K562 (cell line): ENCODE measurements around the gene MYH7B. TPM values are rescaled to one million over a fixed set of nuclear protein-coding genes. Genes with fewer than 3 reads are reported as not detected.

Source experiments
- C11orf30 ChIP-seq: fragments of 450-650 bp; IDR thresholded peaks from 2 replicates; pipeline ENCODE4 v1.6.1; 2016; ENCODE audit warnings: low read depth, mild to moderate bottlenecking
- EP300 ChIP-seq: IDR thresholded peaks from 2 replicates; pipeline ENCODE4 v1.6.1; 2012; ENCODE audit warnings: low read length, improper control_type of control experiment
- FOXJ3 ChIP-seq: sonication (generic); formaldehyde crosslinking; IDR thresholded peaks from 2 replicates; pipeline ENCODE4 v1.4.0; 2020; ENCODE audit warnings: mild to moderate bottlenecking, missing genetic modification reagents
- GTF2E2 ChIP-seq: fragments of 200-800 bp; sonication (Bioruptor generic); IDR thresholded peaks from 2 replicates; pipeline ENCODE4 v1.6.1; 2016; ENCODE audit warnings: missing genetic modification characterization, missing compliant biosample characterization
- JUN ChIP-seq, 2 experiments: sonication (generic) in 1 of 2; formaldehyde crosslinking in 1 of 2; IDR thresholded peaks; 2 replicates each; pipeline versions ENCODE4 v1.6.1 to v1.8.0; 2012 to 2022; ENCODE audit warnings: borderline replicate concordance in 2 of 2, mild to moderate bottlenecking in 2 of 2, improper control_type of control experiment in 1 of 2, low read depth in 1 of 2, low read length in 1 of 2, missing genetic modification reagents in 1 of 2
- KAT8 ChIP-seq: fragments of 450-650 bp; IDR thresholded peaks from 2 replicates; pipeline ENCODE4 v1.6.1; 2016; ENCODE audit warnings: low read depth, mild to moderate bottlenecking
- MECOM ChIP-seq: fragments of 250-450 bp; sonication (Bioruptor Pico); IDR thresholded peaks from 2 replicates; pipeline ENCODE4 v1.8.0; 2022; ENCODE audit warnings: inconsistent platforms
- MYC ChIP-seq, 2 experiments: fragments of 250-450 bp in 1 of 2; sonication (Bioruptor Pico) in 1 of 2; IDR thresholded peaks; 2 replicates each; pipeline versions ENCODE4 v1.5.1 to v1.6.1; 2012 to 2021; ENCODE audit warnings: low read depth in 2 of 2, borderline replicate concordance in 1 of 2, improper control_type of control experiment in 1 of 2, low read length in 1 of 2, mild to moderate bottlenecking in 1 of 2, moderate library complexity in 1 of 2
- NFRKB ChIP-seq: fragments of 450-650 bp; IDR thresholded peaks from 2 replicates; pipeline ENCODE4 v1.6.1; 2016; ENCODE audit warnings: low read depth
- PTRF ChIP-seq: fragments of 450-650 bp; IDR thresholded peaks from 2 replicates; pipeline ENCODE4 v1.6.1; 2016; ENCODE audit warnings: mild to moderate bottlenecking, missing genetic modification characterization, missing compliant biosample characterization
- RNF2 ChIP-seq: sonication (generic); IDR thresholded peaks from 2 replicates; pipeline ENCODE4 v1.6.1; 2016
- SMARCA5 ChIP-seq: fragments of 450-650 bp; IDR thresholded peaks from 2 replicates; pipeline ENCODE4 v1.6.1; 2016
- TEAD2 ChIP-seq: fragments of 450-650 bp; IDR thresholded peaks from 2 replicates; pipeline ENCODE4 v1.6.1; 2016; ENCODE audit warnings: missing genetic modification characterization, control low read depth, missing compliant biosample characterization
- ZBTB17 ChIP-seq: fragments of 450-650 bp; formaldehyde crosslinking; IDR thresholded peaks from 2 replicates; pipeline ENCODE4 v1.4.0; 2020; ENCODE audit warnings: mild to moderate bottlenecking
- ZBTB7A ChIP-seq: IDR thresholded peaks from 2 replicates; pipeline ENCODE4 v1.6.1; 2011; ENCODE audit warnings: low read depth, mild to moderate bottlenecking, low read length, moderate library complexity, borderline replicate concordance; ENCODE audit not compliant: control insufficient read depth
- ZNF24 ChIP-seq: fragments of 450-650 bp; IDR thresholded peaks from 2 replicates; pipeline ENCODE4 v1.6.1; 2016
- ZNF76 ChIP-seq: fragments of 250-450 bp; sonication (Bioruptor Pico); IDR thresholded peaks from 2 replicates; pipeline ENCODE4 v1.4.0; 2020; ENCODE audit warnings: mild to moderate bottlenecking, moderate library complexity, borderline replicate concordance
- ZNF77 ChIP-seq: fragments of 250-450 bp; sonication (Bioruptor Pico); IDR thresholded peaks from 2 replicates; pipeline ENCODE4 v1.5.0; 2020
- polyA plus RNA-seq, 8 experiments: library from polyadenylated mRNA; depleted of rRNA in 4 of 8; stranded (reverse) in 5 of 8; unstranded in 3 of 8; fragments of >200 nt; fragmentation: Nextera tagmentation in 2 of 8; fragmentation: Illumina TruSeq in 1 of 8; extraction: Ambion mirVana in 2 of 8; extraction: Trizol in 1 of 8; gene quantifications; 2 replicates each; pipeline versions ENCODE4 v1.2.1 to v1.2.3, GENCODE V29; 2011 to 2014; ENCODE audit warnings: inconsistent platforms in 1 of 8, missing spikeins in 1 of 8
- total RNA-seq, 7 experiments: library from RNA; depleted of rRNA in 6 of 7; stranded (reverse); fragments of >200 nt in 6 of 7; fragmentation: Illumina TruSeq in 2 of 7; extraction: Trizol in 2 of 7; gene quantifications; 2 replicates each; pipeline versions ENCODE4 v1.2.1 to v1.2.3, GENCODE V29; 2011 to 2021; ENCODE audit warnings: low replicate concordance in 1 of 7
- TF ChIP-seq, protein P1 (sequence below): conservative IDR thresholded peaks from 2 replicates; pipeline ENCODE4 v1.6.1; 2011; ENCODE audit warnings: low read depth, mild to moderate bottlenecking, low read length; ENCODE audit not compliant: control insufficient read depth
- TF ChIP-seq, protein P2 (sequence below): fragments of 450-650 bp; formaldehyde crosslinking; IDR thresholded peaks from 2 replicates; pipeline ENCODE4 v1.4.0; 2020; ENCODE audit warnings: mild to moderate bottlenecking, moderate library complexity
- TF ChIP-seq, protein P3 (sequence below): fragments of 450-650 bp; IDR thresholded peaks from 2 replicates; pipeline ENCODE4 v1.6.1; 2016; ENCODE audit warnings: borderline replicate concordance
- TF ChIP-seq, protein P4 (sequence below), 2 experiments: fragments of 450-650 bp in 1 of 2; sonication (generic) in 1 of 2; formaldehyde crosslinking; conservative IDR thresholded peaks; 2 replicates each; pipeline versions ENCODE4 v1.4.0 to v1.8.1; 2020 to 2022; ENCODE audit warnings: mild to moderate bottlenecking in 1 of 2, missing genetic modification reagents in 1 of 2

Gene MYH7B
- total and polyA plus RNA-seq, 9 of the 15 experiments (the other 6 are each of a cell fraction or from before 2014, with no cell fraction given) = 0.07 to 0.34 (median 0.13) TPM; not detected in 3

DNA sequence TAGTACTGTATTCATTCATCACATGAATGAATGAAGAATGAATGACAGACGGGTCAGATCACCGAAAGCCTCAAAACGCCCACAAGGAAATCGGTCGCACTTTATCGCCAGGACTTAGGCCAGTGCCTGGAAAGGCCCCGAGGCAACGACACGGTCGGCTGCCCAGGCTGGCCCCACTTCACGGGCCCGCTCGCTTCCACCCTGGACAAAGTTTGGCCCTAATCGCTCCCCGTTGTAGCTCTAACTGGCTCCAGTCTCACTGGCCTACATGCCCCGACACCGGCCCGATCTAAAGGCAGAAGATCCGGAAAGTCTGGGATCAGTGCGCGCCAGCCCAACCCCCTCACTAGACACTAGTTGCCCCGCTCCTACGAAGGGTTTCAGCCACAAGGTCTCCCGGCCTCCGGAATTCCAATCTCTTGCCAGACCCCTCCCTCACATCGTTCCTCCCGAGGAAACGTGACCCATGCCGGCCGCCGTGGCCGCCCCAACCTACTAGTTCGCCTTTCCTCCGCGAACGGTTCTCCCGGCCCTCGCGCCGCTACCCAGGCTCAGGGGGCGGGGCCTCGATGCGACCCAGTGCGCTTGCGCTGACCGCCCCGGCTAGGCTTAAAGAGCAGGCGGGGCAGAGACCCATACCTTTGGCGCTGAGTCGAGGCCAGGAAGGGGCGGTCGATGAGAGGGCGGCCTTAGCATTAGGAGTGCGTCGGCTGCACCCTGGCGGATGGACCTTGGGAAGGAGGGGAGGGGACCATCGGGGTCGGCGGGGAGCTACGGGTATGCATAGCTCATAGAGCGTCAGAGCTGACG lies at the start of gene MYH7B, which contains the start of gene GSS (continued):
- TF ChIP-seq, protein P1, sequence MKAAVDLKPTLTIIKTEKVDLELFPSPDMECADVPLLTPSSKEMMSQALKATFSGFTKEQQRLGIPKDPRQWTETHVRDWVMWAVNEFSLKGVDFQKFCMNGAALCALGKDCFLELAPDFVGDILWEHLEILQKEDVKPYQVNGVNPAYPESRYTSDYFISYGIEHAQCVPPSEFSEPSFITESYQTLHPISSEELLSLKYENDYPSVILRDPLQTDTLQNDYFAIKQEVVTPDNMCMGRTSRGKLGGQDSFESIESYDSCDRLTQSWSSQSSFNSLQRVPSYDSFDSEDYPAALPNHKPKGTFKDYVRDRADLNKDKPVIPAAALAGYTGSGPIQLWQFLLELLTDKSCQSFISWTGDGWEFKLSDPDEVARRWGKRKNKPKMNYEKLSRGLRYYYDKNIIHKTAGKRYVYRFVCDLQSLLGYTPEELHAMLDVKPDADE = no peak
- no peak for TF ChIP-seq FOXJ3 (CRISPR knock-in tag)
- TF ChIP-seq, protein P2, sequence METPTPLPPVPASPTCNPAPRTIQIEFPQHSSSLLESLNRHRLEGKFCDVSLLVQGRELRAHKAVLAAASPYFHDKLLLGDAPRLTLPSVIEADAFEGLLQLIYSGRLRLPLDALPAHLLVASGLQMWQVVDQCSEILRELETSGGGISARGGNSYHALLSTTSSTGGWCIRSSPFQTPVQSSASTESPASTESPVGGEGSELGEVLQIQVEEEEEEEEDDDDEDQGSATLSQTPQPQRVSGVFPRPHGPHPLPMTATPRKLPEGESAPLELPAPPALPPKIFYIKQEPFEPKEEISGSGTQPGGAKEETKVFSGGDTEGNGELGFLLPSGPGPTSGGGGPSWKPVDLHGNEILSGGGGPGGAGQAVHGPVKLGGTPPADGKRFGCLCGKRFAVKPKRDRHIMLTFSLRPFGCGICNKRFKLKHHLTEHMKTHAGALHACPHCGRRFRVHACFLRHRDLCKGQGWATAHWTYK (CRISPR knock-in tag) = 0 out of 2 replicates have a peak, but pooled peaks have one; percentile 33
- TF ChIP-seq GTF2E2 = peak; percentile 94
- TF ChIP-seq, protein P3, sequence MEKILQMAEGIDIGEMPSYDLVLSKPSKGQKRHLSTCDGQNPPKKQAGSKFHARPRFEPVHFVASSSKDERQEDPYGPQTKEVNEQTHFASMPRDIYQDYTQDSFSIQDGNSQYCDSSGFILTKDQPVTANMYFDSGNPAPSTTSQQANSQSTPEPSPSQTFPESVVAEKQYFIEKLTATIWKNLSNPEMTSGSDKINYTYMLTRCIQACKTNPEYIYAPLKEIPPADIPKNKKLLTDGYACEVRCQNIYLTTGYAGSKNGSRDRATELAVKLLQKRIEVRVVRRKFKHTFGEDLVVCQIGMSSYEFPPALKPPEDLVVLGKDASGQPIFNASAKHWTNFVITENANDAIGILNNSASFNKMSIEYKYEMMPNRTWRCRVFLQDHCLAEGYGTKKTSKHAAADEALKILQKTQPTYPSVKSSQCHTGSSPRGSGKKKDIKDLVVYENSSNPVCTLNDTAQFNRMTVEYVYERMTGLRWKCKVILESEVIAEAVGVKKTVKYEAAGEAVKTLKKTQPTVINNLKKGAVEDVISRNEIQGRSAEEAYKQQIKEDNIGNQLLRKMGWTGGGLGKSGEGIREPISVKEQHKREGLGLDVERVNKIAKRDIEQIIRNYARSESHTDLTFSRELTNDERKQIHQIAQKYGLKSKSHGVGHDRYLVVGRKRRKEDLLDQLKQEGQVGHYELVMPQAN = peak; percentile 85; the same call in 1 of the 2 replicates
- TF ChIP-seq EP300 = no peak
- 0 out of 2 replicates have a peak, but pooled peaks have one; percentile 38 for TF ChIP-seq TEAD2
- peak; percentile 34; the same call in 1 of the 2 replicates for TF ChIP-seq JUN (IDR thresholded peaks at IDR 0.05; ENCODE audit: borderline replicate concordance, low read depth, low read length)
- TF ChIP-seq JUN (CRISPR knock-in tag; IDR thresholded peaks at IDR 0.05; ENCODE audit: borderline replicate concordance) = peak; percentile 80; the same call in 1 of the 2 replicates
- no peak for TF ChIP-seq KAT8
- TF ChIP-seq RNF2 = peak; percentile 39
- peak; percentile 59; the same call in 1 of the 2 replicates for TF ChIP-seq NFRKB
- TF ChIP-seq MYC (IDR thresholded peaks at IDR 0.05; ENCODE audit: low read depth, low read length) = peak; percentile 63; the same call in 1 of the 2 replicates
- TF ChIP-seq MYC (CRISPR knock-in tag; IDR thresholded peaks at IDR 0.05; ENCODE audit: borderline replicate concordance, low read depth) = peak; percentile 21; the same call in 1 of the 2 replicates
- TF ChIP-seq ZNF24 = 0 out of 2 replicates have a peak, but pooled peaks have one; percentile 72
- TF ChIP-seq, protein P4, sequence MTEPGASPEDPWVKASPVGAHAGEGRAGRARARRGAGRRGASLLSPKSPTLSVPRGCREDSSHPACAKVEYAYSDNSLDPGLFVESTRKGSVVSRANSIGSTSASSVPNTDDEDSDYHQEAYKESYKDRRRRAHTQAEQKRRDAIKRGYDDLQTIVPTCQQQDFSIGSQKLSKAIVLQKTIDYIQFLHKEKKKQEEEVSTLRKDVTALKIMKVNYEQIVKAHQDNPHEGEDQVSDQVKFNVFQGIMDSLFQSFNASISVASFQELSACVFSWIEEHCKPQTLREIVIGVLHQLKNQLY (CRISPR knock-in tag; conservative IDR thresholded peaks at IDR 0.05) = no peak
- TF ChIP-seq C11orf30 = peak; percentile 25; the same call in 1 of the 2 replicates
- TF ChIP-seq ZNF76 (CRISPR knock-in tag) = no peak
- TF ChIP-seq PTRF (tag) = no peak
- peak; percentile 79 for TF ChIP-seq ZBTB17 (CRISPR knock-in tag)
- no peak for TF ChIP-seq SMARCA5
- peak; percentile 90 for TF ChIP-seq ZBTB7A
- TF ChIP-seq MECOM (CRISPR knock-in tag) = no peak
- TF ChIP-seq ZNF77 = no peak
